GM10248 (cell line): ENCODE data around the gene DUSP8.
"Not testable (repeated sequence)": the region's sequence is repeated elsewhere in the genome, so short reads cannot be mapped to it uniquely, and the experiment has no call there.

Experiments used
- CTCF ChIA-PET: fragments of 300-600 bp; sonication (Branson Sonifier 250); formaldehyde crosslinking; extraction: SDS; loops from one replicate; lab custom pipeline; 2021; ENCODE audit warnings: antibody characterized with exemption; lab: Yijun Ruan, JAX
- POLR2A ChIA-PET: fragments of 350-650 bp; sonication (Branson Sonifier 250); formaldehyde crosslinking; extraction: SDS; loops from one replicate; lab custom pipeline; 2020; ENCODE audit warnings: antibody characterized with exemption; lab: Yijun Ruan, JAX
- DNase-seq: peaks from one replicate; pipeline ENCODE4 v3.0.0; 2012; ENCODE audit errors: extremely low spot score
- TF ChIP-seq, protein P1 (sequence below): IDR thresholded peaks from 2 replicates; pipeline ENCODE4 v1.5.1; 2012; ENCODE audit warnings: mild to moderate bottlenecking, low read depth; ENCODE audit errors: extremely low read depth, missing control alignments, control extremely low read depth

The DUSP8 gene

DNA sequence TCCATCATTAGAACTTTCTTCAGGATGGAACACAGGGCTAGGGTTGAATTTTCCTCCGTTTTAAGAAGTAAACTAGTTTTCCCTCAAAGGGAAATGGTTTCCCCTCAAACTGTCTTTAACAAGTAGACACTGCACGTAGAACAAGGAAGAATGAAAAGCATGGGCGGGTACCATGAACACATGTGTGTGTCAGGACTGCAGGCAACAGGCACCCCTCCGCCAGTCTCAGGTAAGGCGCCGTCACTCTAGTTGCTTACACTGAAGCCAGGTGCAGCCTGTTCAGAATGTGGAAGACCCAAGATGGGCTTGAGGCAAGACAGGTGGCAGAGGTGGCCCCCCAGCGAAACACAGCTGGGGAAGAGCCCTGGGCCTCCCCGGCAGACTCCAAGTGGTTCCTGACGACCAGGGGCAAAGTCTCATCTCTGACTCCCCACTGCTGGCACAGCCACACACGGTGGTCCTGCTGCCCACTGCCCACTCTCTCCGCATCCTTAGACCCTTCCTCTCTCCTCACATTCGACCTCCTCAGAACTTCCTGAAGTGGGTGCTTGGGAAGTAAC lies 60.1 kb downstream of the DUSP8 start:
- TF ChIP-seq, protein P1, sequence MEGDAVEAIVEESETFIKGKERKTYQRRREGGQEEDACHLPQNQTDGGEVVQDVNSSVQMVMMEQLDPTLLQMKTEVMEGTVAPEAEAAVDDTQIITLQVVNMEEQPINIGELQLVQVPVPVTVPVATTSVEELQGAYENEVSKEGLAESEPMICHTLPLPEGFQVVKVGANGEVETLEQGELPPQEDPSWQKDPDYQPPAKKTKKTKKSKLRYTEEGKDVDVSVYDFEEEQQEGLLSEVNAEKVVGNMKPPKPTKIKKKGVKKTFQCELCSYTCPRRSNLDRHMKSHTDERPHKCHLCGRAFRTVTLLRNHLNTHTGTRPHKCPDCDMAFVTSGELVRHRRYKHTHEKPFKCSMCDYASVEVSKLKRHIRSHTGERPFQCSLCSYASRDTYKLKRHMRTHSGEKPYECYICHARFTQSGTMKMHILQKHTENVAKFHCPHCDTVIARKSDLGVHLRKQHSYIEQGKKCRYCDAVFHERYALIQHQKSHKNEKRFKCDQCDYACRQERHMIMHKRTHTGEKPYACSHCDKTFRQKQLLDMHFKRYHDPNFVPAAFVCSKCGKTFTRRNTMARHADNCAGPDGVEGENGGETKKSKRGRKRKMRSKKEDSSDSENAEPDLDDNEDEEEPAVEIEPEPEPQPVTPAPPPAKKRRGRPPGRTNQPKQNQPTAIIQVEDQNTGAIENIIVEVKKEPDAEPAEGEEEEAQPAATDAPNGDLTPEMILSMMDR, result no peak
- ChIA-PET POLR2A (no interaction called here), CTCF (no interaction called here)
- no peak for DNase-seq

DNA sequence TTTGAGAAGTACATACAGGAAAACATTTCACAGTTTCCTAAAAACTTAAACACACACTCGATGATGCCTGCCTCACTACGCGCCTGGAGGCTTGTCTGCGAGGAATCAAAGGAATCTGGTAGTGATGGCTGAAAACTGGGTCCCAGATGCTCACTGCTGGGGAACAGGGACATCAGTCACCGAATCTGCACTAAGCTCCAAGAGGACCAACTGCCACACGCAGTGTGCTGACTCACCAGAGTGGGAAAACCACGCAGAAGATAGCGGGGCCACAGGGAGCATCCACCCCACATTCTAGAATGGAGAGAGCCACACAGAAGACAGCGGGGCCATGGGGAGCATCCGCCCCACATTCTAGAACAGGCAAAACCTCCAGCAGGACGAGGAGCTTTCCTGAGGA lies 61.1 kb downstream of the DUSP8 start:
- POLR2A ChIA-PET, result no interaction called here
- CTCF ChIA-PET, result no interaction called here
- TF ChIP-seq, protein P1, result no peak
- no peak for DNase-seq

DNA sequence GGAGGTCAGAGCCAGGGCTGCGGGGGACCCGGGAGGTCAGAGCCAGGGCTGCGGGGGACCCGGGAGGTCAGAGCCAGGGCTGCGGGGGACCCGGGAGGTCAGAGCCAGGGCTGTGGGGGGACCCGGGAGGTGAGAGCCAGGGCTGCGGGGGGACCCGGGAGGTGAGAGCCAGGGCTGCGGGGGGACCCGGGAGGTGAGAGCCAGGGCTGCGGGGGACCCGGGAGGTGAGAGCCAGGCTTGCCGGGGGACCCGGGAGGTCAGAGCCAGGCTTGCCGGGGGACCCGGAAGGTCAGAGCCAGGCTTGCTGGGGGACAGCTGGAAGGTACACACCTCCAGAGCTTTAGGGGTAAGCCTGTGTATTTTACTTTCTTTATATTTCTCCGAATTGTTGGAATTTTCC lies 61.7 kb downstream of the DUSP8 start:
- CTCF ChIA-PET, DNase-seq, POLR2A ChIA-PET: not testable (repeated sequence)

DNA sequence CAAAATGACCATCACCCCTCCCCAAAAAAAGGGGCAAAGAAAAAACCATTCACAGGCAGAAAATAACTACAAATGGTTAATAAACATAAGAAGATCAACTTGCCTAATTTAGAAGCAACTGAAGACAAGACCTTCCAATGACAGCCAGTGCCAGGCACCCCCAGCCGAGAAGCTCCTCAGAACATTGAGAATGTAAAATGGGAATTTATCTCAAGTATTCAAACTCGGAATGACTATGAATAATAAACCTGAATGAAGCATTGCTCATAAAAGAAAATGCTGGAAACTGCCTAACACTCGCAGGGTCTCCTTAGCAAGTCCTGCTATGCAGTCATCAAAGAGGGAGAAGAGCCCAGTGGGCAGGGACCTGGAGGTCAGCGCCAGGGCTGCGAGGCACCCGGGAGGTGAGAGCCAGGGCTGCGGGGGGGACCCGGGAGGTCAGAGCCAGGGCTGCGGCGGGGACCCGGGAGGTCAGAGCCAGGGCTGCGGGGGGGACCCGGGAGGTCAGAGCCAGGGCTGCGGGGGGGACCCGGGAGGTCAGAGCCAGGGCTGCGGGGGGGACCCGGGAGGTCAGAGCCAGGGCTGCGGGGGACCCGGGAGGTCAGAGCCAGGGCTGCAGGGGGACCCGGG lies 62.3 kb downstream of the DUSP8 start:
- ChIA-PET POLR2A (no interaction called here), CTCF (no interaction called here)
- DNase-seq, result no peak
- TF ChIP-seq, protein P1, result no peak

DNA sequence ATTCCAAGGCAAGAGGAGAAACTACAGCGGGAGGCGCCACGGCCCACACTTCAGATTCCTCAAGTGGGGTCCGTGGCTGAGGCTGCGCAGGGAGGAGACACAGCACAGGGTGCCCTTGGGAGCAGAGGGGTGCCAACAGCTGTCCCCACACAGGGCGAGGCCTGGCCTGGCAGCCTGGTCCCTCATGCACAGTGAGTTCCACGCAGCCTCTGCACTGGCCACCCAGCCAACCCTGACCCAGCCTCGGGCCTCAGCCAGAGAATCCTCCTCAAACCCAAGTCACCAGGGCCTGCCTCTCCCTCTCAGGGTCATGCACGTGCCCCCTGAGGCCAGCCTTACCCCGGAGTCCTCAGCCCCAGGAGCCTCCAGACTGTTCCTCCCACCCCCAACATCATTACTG lies 63.1 kb downstream of the DUSP8 start:
- ChIA-PET POLR2A (no interaction called here), CTCF (no interaction called here)
- TF ChIP-seq, protein P1, result no peak
- no peak for DNase-seq

DNA sequence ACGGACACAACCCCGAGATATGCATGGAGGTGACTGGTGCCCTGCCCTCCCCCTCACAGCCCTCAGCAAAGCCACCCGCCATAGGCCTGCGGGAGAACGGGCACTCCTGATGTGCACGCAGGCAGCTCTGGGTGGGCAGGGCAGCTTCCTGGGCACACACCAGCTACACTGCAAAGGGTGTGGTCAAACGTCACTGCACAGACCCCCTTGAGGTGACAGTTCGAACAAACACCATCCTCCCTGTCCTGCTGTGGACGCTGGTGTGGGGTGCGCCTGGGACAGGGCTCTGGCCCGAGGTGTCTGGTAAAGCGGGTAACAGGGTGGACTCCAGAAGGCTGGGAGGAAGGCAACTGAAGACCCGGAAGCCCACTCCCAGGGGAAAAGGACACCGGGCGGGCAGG lies 63.6 kb downstream of the DUSP8 start:
- TF ChIP-seq, protein P1, result no peak
- ChIA-PET CTCF (no interaction called here), POLR2A (no interaction called here)
- no peak for DNase-seq

DNA sequence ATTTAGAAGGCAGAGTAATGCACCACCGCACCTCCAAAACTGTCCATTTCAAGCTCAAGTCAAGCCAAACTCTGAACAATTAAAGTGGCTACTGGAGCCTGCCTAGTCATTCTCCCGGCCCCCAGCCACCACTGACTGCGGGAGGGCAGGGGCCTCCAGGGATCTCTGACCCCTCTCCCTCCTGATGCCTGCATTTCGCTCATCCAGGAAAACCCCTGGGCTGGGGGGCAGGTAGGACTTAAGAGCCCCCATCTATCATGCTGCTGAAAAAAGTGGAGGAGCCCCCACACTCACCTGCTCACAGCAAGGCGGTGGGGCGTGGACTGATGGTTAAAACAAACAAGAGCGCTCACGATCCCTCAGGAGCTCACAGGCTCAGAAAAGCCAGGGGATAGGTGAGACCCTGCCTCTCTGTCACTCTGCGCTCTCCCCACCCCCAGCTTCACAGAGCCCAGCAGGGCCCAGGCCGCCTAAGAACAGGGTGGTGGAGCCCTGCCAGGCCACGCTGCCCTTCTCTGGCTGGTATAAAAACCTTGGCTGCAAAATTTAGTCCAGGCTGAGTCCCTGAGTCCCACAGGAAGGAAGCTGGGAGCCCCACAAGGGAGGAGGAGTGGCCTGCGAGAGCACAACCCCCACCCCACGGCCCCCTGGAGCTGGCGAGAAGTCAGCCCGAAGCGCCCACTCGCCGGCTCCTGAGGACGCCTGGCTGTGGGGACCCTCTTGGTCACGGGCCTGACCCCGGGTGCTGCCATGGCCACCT lies 64.5 kb downstream of the DUSP8 start:
- no peak for DNase-seq
- TF ChIP-seq, protein P1, result no peak
- ChIA-PET POLR2A (no interaction called here), CTCF (interaction anchor here (1.4 kb wide), 1 partner anchor 9 kb away, joined by 3 read pairs; no protein-coding TSS in a partner anchor)
